NCI-H748 (cell line): Measurements from ENCODE around the gene GCFC2.
"Not testable (repeated sequence)": the region's sequence is repeated elsewhere in the genome, so short reads cannot be mapped to it uniquely, and the experiment has no call there.

Experiments
- DNase-seq: peaks from one replicate; lab custom pipeline; 2025; ENCODE audit not compliant: unreplicated experiment; lab: John Stamatoyannopoulos, UW

The GCFC2 gene

DNA sequence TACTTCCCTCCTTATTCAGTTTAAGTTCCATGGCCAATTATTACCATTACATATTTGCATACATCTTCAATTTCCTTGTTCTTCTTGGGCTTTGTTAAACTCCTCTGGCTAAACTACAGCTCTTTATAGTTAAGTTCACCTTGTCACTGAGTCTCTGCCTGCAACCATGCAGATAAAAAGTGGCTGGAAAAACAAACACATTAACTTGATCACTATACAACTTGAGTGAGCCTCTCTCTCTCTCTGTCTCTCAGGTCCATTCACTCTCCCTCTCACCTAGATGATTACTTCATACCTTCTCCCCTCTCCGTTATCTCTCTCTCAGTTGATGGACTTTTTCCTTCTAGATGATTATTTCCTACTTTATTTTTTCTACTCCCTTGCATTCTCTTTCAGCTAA is 30.3 kb downstream of the GCFC2 start:
- DNase-seq: no peak

DNA sequence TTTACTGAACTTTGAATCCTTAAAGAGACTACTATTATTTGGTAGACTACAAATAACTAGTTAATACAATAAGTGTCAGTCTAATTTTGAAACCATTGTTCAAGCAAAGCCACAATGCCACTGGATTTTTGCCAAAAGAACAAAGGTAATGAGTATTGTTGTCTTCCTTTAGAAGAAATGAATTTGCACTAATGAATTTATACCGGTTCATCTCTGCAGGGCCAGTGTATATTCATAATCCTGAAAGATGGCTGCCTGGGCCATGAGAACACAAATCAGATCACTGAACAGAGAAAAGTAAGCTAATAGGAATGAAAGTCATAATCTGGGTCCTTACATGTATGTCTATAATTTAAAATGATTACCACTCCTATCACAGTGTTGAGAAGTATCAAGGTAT is 31.2 kb downstream of the GCFC2 start:
- no peak for DNase-seq

GRCh38 chr2:75676464-75676863 is 34.3 kb downstream of the GCFC2 start:
- no peak for DNase-seq

DNA sequence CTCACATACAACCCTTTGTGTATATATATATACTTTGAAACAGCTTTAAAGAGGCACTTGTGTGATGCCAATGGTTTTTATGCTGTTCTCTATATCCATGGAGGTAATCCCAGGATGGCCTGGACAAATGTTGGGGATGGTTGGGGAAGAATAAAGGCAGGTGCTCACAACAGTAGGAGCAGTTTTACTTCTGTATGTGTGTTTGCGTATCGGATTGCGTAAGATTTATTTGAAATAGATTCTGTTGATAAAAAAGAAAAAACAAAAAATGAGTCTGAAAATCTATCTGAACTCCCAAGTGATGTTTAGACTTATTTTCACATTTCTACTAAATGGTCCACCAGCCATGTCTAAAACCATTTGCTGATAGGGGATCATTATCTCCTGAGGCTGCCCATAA is 34.8 kb downstream of the GCFC2 start:
- no peak for DNase-seq

- not testable (repeated sequence) for DNase-seq
These were observed 35.3 kb downstream of the GCFC2 start for GRCh38 chr2:75675423-75675822.

GRCh38 chr2:75667884-75668283 is 42.8 kb downstream of the GCFC2 start:
- no peak for DNase-seq

GRCh38 chr2:75666911-75667310 is 43.8 kb downstream of the GCFC2 start:
- no peak for DNase-seq

- DNase-seq: no peak
These were observed 52.9 kb downstream of the GCFC2 start for GRCh38 chr2:75657798-75658197.

DNA sequence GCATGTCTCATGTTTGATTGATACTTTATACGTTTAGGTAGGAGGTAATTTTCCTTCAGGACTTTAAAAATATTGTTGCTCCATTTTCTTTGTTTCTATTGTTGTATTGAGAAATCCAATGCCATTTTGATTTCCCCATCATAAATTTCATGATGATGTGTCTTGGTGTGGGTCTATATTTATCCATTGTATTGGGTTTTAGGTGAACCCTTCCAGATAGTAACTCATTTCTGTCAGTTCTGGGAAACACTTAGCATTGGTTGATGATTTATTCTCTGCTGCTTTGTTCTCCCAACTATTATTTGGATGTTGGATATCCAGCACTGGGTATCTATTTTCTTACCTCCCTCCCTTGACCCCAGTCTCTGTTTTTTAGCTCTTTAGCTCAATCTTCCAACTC is 54.2 kb downstream of the GCFC2 start:
- DNase-seq: no peak

GRCh38 chr2:75655861-75656260 is 54.9 kb downstream of the GCFC2 start:
- DNase-seq: no peak

GRCh38 chr2:75654012-75654411 is 56.7 kb downstream of the GCFC2 start:
- no peak for DNase-seq

DNA sequence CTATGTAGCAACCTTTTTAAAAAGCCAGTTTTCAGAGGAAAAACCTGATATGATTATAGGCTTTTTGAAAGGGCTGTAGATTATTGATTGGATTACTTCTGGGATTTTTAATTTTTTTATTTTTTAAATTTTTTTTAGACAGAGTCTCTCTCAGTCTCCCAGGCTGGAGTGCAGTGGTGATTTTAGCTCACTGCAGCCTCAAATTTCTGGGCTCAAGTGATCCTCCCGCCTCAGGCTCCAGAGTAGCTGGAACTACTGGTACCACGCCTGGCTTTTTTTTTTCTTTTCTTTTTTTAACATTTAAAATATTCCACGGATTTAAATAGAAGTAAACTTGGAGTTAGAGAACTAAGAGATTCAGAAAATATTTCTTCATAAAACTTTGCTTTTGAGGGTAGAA is 62.9 kb downstream of the GCFC2 start:
- DNase-seq: no peak

GRCh38 chr2:75646583-75647425 is 63.9 kb downstream of the GCFC2 start, which contains the start of gene MRPL19:
Gene MRPL19 (plus strand): TSS chr2:75646783. CDS start chr2:75646808, 25 bp downstream.
- DNase-seq: peak; percentile 88

DNA sequence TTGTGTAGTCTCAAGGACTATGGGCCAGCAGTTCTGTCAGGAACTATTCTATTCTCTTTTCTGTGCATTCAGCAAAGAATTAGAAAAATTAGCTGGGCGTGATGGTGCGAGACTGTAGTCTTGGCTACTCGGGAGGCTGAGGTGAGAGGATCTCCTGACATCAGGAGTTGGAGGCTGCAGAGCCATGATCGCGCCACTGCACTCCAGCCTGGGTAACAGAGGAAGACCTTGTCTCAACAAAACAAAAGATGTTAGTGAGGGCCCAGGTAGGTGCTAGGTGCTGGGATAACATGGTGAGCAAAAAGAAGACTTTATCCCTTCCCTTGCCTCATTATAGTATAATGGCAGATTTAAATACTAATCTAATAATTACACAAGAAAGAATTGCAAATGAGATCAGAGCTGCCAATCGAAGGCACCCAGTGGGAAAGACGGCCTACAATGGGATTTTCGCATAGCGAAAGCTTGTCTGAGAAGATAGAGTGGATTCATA is 64.6 kb downstream of the GCFC2 start:
- no peak for DNase-seq

GRCh38 chr2:75645643-75646042 is 65.1 kb downstream of the GCFC2 start:
- no peak for DNase-seq

GRCh38 chr2:75643980-75644379 is 66.7 kb downstream of the GCFC2 start:
- DNase-seq: no peak

DNA sequence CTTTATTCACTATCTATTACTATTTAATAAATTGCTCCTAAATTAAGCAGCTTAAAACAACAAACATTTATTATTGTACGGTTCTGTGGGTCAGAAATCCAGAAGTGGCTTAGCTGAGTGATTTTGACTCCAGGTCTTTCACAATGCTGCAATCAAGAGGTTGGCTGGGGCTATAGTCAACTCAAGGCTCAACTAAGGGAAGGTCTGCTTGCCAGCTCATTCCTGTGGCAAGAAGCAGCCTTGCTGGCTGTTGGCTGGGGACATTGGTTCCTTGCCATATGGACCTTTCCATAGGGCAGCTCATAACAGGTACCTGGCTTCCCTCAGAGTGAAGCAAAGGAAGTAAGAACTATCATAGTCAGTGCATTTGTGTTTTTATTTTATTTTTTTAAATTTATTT is 69.1 kb downstream of the GCFC2 start:
- DNase-seq: no peak

GRCh38 chr2:75640621-75641121 is 70.0 kb downstream of the GCFC2 start:
- DNase-seq: peak; percentile 56

- no peak for DNase-seq
These were observed 73.1 kb downstream of the GCFC2 start for GRCh38 chr2:75637568-75637967.

DNA sequence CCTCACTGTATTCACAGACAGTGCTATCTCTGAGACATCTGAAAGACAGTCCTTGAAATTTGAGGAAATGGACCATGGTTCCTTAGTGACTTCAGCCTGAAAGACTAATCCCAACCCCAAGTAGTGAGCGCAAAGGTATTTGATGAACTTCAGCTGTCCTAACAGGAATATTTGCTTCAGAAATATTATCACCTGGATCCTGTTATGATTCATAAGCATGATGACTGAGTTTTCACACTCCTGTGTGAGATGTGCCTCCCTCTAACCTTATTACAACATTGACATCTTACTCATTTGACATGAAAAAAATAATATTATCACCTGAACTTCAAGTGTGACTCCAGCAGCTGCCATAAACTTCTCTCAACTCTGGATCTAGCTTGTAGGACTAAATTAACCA is 75.8 kb downstream of the GCFC2 start:
- no peak for DNase-seq

- DNase-seq: no peak
These were observed 77.1 kb downstream of the GCFC2 start for GRCh38 chr2:75633620-75634019.

GRCh38 chr2:75632813-75633212 is 77.9 kb downstream of the GCFC2 start:
- no peak for DNase-seq
